SU-DHL-6 (cell line): Measurements from ENCODE around the gene OLFM1.
"Not testable (repeated sequence)": the region's sequence is repeated elsewhere in the genome, so short reads cannot be mapped to it uniquely, and the experiment has no call there.

Experiments
- H2AFZ ChIP-seq: fragments of 200-600 bp; sonication (generic); 2 replicates; pipeline ENCODE4 v1.6.1; 2014; ENCODE audit warnings: low read depth, mild to moderate bottlenecking, moderate library complexity, mixed read lengths, antibody characterized with exemption, low read length; ENCODE audit not compliant: severe bottlenecking
- H3F3A ChIP-seq: fragments of 200-600 bp; shearing (Covaris generic); 2 replicates; pipeline ENCODE4 v1.6.0; 2016; ENCODE audit warnings: antibody characterized with exemption, mild to moderate bottlenecking; ENCODE audit not compliant: insufficient read depth
- H3K27ac ChIP-seq: fragments of 200-600 bp; sonication (generic); 2 replicates; pipeline ENCODE4 v1.5.1; 2016; ENCODE audit warnings: low read depth, mild to moderate bottlenecking, low read length, moderate library complexity, mixed read lengths
- H3K27me3 ChIP-seq: fragments of 200-600 bp; sonication (generic), shearing (Covaris generic); 2 replicates; pipeline ENCODE4 v1.6.0; 2014; ENCODE audit warnings: mild to moderate bottlenecking, low read length
- H3K36me3 ChIP-seq: fragments of 200-600 bp; sonication (generic); 2 replicates; pipeline ENCODE4 v1.6.1; 2014; ENCODE audit warnings: mild to moderate bottlenecking, low read length, mixed read lengths
- H3K4me2 ChIP-seq: fragments of 300-600, 200-600 bp; shearing (Covaris generic), sonication (generic); 2 replicates; pipeline ENCODE4 v1.6.0; 2014; ENCODE audit warnings: low read length, low read depth, mild to moderate bottlenecking; ENCODE audit not compliant: poor library complexity, severe bottlenecking
- H3K4me3 ChIP-seq: fragments of 200-600 bp; sonication (generic); 2 replicates; pipeline ENCODE4 v1.5.1; 2014; ENCODE audit warnings: antibody characterized with exemption, low read length, mild to moderate bottlenecking, mixed read lengths; ENCODE audit not compliant: insufficient read depth, poor library complexity, severe bottlenecking
- H3K79me2 ChIP-seq: fragments of 200-600 bp; sonication (generic); 2 replicates; pipeline ENCODE4 v1.6.1; 2014; ENCODE audit warnings: mild to moderate bottlenecking, low read length, moderate library complexity; ENCODE audit not compliant: insufficient read depth
- H3K9ac ChIP-seq: fragments of 200-600 bp; sonication (generic); 2 replicates; pipeline ENCODE4 v1.7.0; 2014; ENCODE audit warnings: mild to moderate bottlenecking, low read length
- H3K9me2 ChIP-seq: fragments of 200-600 bp; sonication (generic); replicated peaks from 2 replicates; pipeline ENCODE4 v1.6.1; 2014; ENCODE audit warnings: low read length; ENCODE audit not compliant: insufficient read depth
- H3K9me3 ChIP-seq: fragments of 200-600 bp; sonication (generic); 2 replicates; pipeline ENCODE4 v1.6.1; 2014; ENCODE audit warnings: low read length, mixed read lengths; ENCODE audit not compliant: insufficient read depth
- H4K20me1 ChIP-seq: fragments of 200-600 bp; sonication (generic); 2 replicates; pipeline ENCODE4 v1.6.1; 2014; ENCODE audit warnings: low read depth, mild to moderate bottlenecking, antibody characterized with exemption, low read length, moderate library complexity, mixed read lengths
- EZH2phosphoT487 ChIP-seq: fragments of 200-600 bp; sonication (generic), shearing (Covaris generic); conservative IDR thresholded peaks from 2 replicates; pipeline ENCODE4 v1.6.1; 2018; ENCODE audit warnings: mild to moderate bottlenecking, antibody characterized with exemption, low read length, moderate library complexity, mixed read lengths
- TF ChIP-seq, protein P1 (sequence below): fragments of 200-600 bp; sonication (generic); IDR thresholded peaks from one replicate; pipeline ENCODE4 v1.5.1; 2017; ENCODE audit warnings: antibody characterized with exemption, mild to moderate bottlenecking, low read length, moderate library complexity; ENCODE audit not compliant: insufficient read depth, poor library complexity, severe bottlenecking

Gene OLFM1

DNA sequence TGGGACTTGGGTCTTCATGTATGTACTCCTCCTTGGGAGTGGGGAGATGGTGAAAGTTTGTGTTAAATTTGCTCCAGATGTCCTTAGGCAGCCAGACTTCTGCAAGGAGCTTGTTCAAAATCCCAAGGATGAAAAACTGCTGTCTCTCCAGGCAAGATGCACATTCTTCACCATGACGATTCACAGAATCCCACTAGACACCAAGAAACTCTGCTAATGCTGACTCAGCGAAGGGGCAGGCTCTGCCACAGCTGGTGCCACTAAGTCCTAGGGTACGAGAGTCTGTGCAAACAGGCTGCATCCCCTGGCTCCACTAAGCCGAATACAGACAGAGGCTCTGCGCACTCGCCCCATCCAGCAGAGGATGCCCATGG is 71.1 kb downstream of the OLFM1 start:
- no peaks in the 10 kb centered on the region for H3K9me2 ChIP-seq
- no peak overlapping the region for H3K9ac ChIP-seq
- no peaks in the 10 kb centered on the region for H3K36me3 ChIP-seq
- H3F3A ChIP-seq: no peaks in the 10 kb centered on the region
- no peak for TF ChIP-seq EZH2phosphoT487
- TF ChIP-seq, protein P1, sequence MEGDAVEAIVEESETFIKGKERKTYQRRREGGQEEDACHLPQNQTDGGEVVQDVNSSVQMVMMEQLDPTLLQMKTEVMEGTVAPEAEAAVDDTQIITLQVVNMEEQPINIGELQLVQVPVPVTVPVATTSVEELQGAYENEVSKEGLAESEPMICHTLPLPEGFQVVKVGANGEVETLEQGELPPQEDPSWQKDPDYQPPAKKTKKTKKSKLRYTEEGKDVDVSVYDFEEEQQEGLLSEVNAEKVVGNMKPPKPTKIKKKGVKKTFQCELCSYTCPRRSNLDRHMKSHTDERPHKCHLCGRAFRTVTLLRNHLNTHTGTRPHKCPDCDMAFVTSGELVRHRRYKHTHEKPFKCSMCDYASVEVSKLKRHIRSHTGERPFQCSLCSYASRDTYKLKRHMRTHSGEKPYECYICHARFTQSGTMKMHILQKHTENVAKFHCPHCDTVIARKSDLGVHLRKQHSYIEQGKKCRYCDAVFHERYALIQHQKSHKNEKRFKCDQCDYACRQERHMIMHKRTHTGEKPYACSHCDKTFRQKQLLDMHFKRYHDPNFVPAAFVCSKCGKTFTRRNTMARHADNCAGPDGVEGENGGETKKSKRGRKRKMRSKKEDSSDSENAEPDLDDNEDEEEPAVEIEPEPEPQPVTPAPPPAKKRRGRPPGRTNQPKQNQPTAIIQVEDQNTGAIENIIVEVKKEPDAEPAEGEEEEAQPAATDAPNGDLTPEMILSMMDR: no peak
- H2AFZ ChIP-seq: no peak overlapping the region
- H3K27ac ChIP-seq: no peak overlapping the region
- H3K4me3 ChIP-seq: no peak overlapping the region
- H3K9me3 ChIP-seq: no peaks in the 10 kb centered on the region
- H3K27me3 ChIP-seq: no peaks in the 10 kb centered on the region
- H3K4me2 ChIP-seq: no peak overlapping the region
- no peaks in the 10 kb centered on the region for H4K20me1 ChIP-seq
- H3K79me2 ChIP-seq: no peaks in the 10 kb centered on the region

DNA sequence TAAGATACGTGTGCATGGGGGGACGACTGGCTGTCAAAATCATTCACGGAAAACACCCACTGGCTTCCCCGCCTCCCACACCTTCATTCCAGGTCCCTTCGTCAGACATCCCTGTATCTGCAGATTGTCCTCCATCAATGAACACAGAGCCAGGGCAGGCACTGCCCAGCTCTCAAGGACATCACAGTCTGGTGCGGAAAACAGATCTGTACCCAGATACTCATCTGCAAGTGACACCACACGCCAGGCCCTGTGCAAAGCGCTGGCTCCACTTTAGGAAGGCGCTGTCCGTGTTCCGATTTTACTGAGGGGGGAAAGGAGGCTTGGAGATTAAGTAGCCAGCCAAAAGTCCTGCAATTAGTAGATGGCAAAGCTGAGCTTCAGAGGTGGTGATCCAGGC is 72.3 kb downstream of the OLFM1 start:
- H3K4me3 ChIP-seq: no peak overlapping the region
- H4K20me1 ChIP-seq: no peaks in the 10 kb centered on the region
- no peaks in the 10 kb centered on the region for H3F3A ChIP-seq
- H3K9me2 ChIP-seq: no peaks in the 10 kb centered on the region
- H3K9me3 ChIP-seq: no peaks in the 10 kb centered on the region
- H3K27ac ChIP-seq: no peak overlapping the region
- H3K79me2 ChIP-seq: no peaks in the 10 kb centered on the region
- no peaks in the 10 kb centered on the region for H3K27me3 ChIP-seq
- TF ChIP-seq, protein P1: no peak
- TF ChIP-seq EZH2phosphoT487: no peak
- no peak overlapping the region for H2AFZ ChIP-seq
- H3K4me2 ChIP-seq: no peak overlapping the region
- no peak overlapping the region for H3K9ac ChIP-seq
- no peaks in the 10 kb centered on the region for H3K36me3 ChIP-seq

DNA sequence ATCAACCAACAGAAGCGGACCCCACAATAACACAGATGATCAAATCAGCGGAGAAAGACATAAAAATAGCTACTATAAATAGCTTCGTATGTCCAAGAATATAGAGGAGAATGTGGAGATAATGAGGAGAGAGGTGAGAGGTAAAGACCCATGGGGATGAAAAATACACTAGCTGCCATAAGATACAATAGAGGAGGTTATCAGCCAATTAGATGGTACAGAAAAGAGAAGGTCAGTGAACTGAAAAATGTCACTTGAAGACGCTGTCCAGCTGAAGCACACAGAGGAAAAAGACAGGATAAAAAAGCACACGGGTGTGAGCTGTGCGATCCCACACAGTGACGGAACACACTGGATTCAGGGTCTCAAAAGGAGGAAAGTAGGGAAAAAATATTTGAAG is 73.4 kb downstream of the OLFM1 start:
- TF ChIP-seq EZH2phosphoT487: no peak
- TF ChIP-seq, protein P1: no peak
- H3K9me3 ChIP-seq: no peaks in the 10 kb centered on the region
- H3K4me3 ChIP-seq: no peak overlapping the region
- no peak overlapping the region for H3K27ac ChIP-seq
- H3K4me2 ChIP-seq: no peak overlapping the region
- H3K79me2 ChIP-seq: no peaks in the 10 kb centered on the region
- H3F3A ChIP-seq: no peaks in the 10 kb centered on the region
- H3K9ac ChIP-seq: no peak overlapping the region
- H2AFZ ChIP-seq: no peak overlapping the region
- no peaks in the 10 kb centered on the region for H3K9me2 ChIP-seq
- no peaks in the 10 kb centered on the region for H3K27me3 ChIP-seq
- no peaks in the 10 kb centered on the region for H3K36me3 ChIP-seq
- H4K20me1 ChIP-seq: no peaks in the 10 kb centered on the region

DNA sequence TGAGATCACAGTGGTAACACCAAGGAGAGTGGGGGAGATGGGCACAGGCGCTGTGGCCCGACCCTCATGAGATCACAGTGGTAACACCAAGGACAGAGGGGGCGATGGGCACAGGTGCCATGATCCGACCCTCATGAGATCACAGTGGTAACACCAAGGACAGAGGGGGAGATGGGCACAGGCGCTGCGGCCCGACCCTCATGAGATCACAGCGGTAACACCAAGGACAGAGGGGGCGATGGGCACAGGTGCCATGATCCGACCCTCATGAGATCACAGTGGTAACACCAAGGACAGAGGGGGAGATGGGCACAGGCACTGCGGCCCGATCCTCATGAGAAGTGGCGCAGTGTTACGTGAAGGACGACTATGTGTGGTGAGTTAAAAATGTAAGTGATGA is 75.1 kb downstream of the OLFM1 start:
- not testable (repeated sequence) for H3K27me3 ChIP-seq, H3K27ac ChIP-seq, H3K9ac ChIP-seq, H3K79me2 ChIP-seq, H3K9me2 ChIP-seq, H3K4me2 ChIP-seq, H2AFZ ChIP-seq, H3K4me3 ChIP-seq, H3K9me3 ChIP-seq, H3F3A ChIP-seq, H4K20me1 ChIP-seq, H3K36me3 ChIP-seq
